ENCODE data around the gene TRMO.

TRMO gene

GRCh38 chr9:97904725-97905124 is 17.6 kb downstream of the TRMO start:
- H3K9ac ChIP-seq (ENCODE audit: low read length), result no peak overlapping the region
- peaks cover 3% of the 10 kb centered on the region for H3K36me3 ChIP-seq (replicated peaks; ENCODE audit: low read depth, low read length)
- H3K79me2 ChIP-seq (ENCODE audit: low read length), result 0 out of 2 replicates have a peak, but pooled peaks cover 2% of the 10 kb centered on the region
- no peak for TF ChIP-seq CTCF (IDR thresholded peaks at IDR 0.05; ENCODE audit: low read depth, low read length)
- no peak for TF ChIP-seq EZH2phosphoT487 (IDR thresholded peaks at IDR 0.05; ENCODE audit: low read depth)
- H2AFZ ChIP-seq (ENCODE audit: low read depth, low read length), result no peak overlapping the region
- H3K4me3 ChIP-seq (ENCODE audit: low read length), result no peak overlapping the region
- H3K27me3 ChIP-seq (ENCODE audit: low read depth, low read length), result no peaks in the 10 kb centered on the region
- no peaks in the 10 kb centered on the region for H3K9me3 ChIP-seq (ENCODE audit: insufficient read depth, low read length)
- H3K4me2 ChIP-seq (ENCODE audit: low read length), result no peak overlapping the region
- H4K20me1 ChIP-seq (ENCODE audit: insufficient read depth, low read length), result no peaks in the 10 kb centered on the region
- no peak overlapping the region for H3K27ac ChIP-seq (ENCODE audit: low read length)
- H3K4me1 ChIP-seq (ENCODE audit: low read length), result no peaks in the 10 kb centered on the region

GRCh38 chr9:97903177-97903576 is 19.1 kb downstream of the TRMO start:
- H2AFZ ChIP-seq (ENCODE audit: low read depth, low read length), result no peak overlapping the region
- no peaks in the 10 kb centered on the region for H3K4me1 ChIP-seq (ENCODE audit: low read length)
- no peak overlapping the region for H3K4me2 ChIP-seq (ENCODE audit: low read length)
- no peaks in the 10 kb centered on the region for H4K20me1 ChIP-seq (ENCODE audit: insufficient read depth, low read length)
- peaks cover 3% of the 10 kb centered on the region for H3K36me3 ChIP-seq (replicated peaks; ENCODE audit: low read depth, low read length)
- H3K4me3 ChIP-seq (ENCODE audit: low read length), result no peak overlapping the region
- H3K27ac ChIP-seq (ENCODE audit: low read length), result no peak overlapping the region
- TF ChIP-seq EZH2phosphoT487 (IDR thresholded peaks at IDR 0.05; ENCODE audit: low read depth), result no peak
- no peak for TF ChIP-seq CTCF (IDR thresholded peaks at IDR 0.05; ENCODE audit: low read depth, low read length)
- no peaks in the 10 kb centered on the region for H3K9me3 ChIP-seq (ENCODE audit: insufficient read depth, low read length)
- H3K27me3 ChIP-seq (ENCODE audit: low read depth, low read length), result no peaks in the 10 kb centered on the region
- H3K9ac ChIP-seq (ENCODE audit: low read length), result no peak overlapping the region
- 0 out of 2 replicates have a peak, but pooled peaks cover 2% of the 10 kb centered on the region for H3K79me2 ChIP-seq (ENCODE audit: low read length)

GRCh38 chr9:97900738-97901565 is 21.3 kb downstream of the TRMO start:
- TF ChIP-seq EZH2phosphoT487 (IDR thresholded peaks at IDR 0.05; ENCODE audit: low read depth) (no peak), CTCF (IDR thresholded peaks at IDR 0.05; ENCODE audit: low read depth, low read length) (peak; percentile 74)
- H3K4me3 ChIP-seq (ENCODE audit: low read length), result no peak overlapping the region
- no peaks in the 10 kb centered on the region for H4K20me1 ChIP-seq (ENCODE audit: insufficient read depth, low read length)
- no peaks in the 10 kb centered on the region for H3K36me3 ChIP-seq (replicated peaks; ENCODE audit: low read depth, low read length)
- no peak overlapping the region for H2AFZ ChIP-seq (ENCODE audit: low read depth, low read length)
- H3K4me2 ChIP-seq (ENCODE audit: low read length), result no peak overlapping the region
- no peaks in the 10 kb centered on the region for H3K4me1 ChIP-seq (ENCODE audit: low read length)
- no peaks in the 10 kb centered on the region for H3K9me3 ChIP-seq (ENCODE audit: insufficient read depth, low read length)
- H3K79me2 ChIP-seq (ENCODE audit: low read length), result 0 out of 2 replicates have a peak, but pooled peaks cover 2% of the 10 kb centered on the region
- H3K9ac ChIP-seq (ENCODE audit: low read length), result no peak overlapping the region
- H3K27me3 ChIP-seq (ENCODE audit: low read depth, low read length), result no peaks in the 10 kb centered on the region
- H3K27ac ChIP-seq (ENCODE audit: low read length), result no peak overlapping the region

- no peaks in the 10 kb centered on the region for H3K36me3 ChIP-seq (replicated peaks; ENCODE audit: low read depth, low read length)
- no peak overlapping the region for H2AFZ ChIP-seq (ENCODE audit: low read depth, low read length)
- H3K9ac ChIP-seq (ENCODE audit: low read length), result no peak overlapping the region
- no peaks in the 10 kb centered on the region for H3K27me3 ChIP-seq (ENCODE audit: low read depth, low read length)
- no peaks in the 10 kb centered on the region for H4K20me1 ChIP-seq (ENCODE audit: insufficient read depth, low read length)
- no peaks in the 10 kb centered on the region for H3K9me3 ChIP-seq (ENCODE audit: insufficient read depth, low read length)
- H3K4me1 ChIP-seq (ENCODE audit: low read length), result no peaks in the 10 kb centered on the region
- 0 out of 2 replicates have a peak, but pooled peaks cover 2% of the 10 kb centered on the region for H3K79me2 ChIP-seq (ENCODE audit: low read length)
- no peak overlapping the region for H3K4me2 ChIP-seq (ENCODE audit: low read length)
- no peak overlapping the region for H3K27ac ChIP-seq (ENCODE audit: low read length)
- no peak for TF ChIP-seq CTCF (IDR thresholded peaks at IDR 0.05; ENCODE audit: low read depth, low read length)
- TF ChIP-seq EZH2phosphoT487 (IDR thresholded peaks at IDR 0.05; ENCODE audit: low read depth), result no peak
- H3K4me3 ChIP-seq (ENCODE audit: low read length), result no peak overlapping the region
Measured at GRCh38 chr9:97900103-97900737, 22.1 kb downstream of the TRMO start.

All from OCI-LY3 (cell line).